Activated gamma-delta T cell treated with Interleukin-2 at 50 U/mL for 16 hours (primary cell): ENCODE results near the gene LEMD1.
"Not testable (repeated sequence)": the region's sequence is repeated elsewhere in the genome, so short reads cannot be mapped to it uniquely, and the experiment has no call there.

ENCODE experiments used
- DNase-seq: peaks from one replicate; pipeline ENCODE4 v3.0.0-alpha.2; 2020

The LEMD1 gene

GRCh38 chr1:205376739-205377138, 45.1 kb downstream of the LEMD1 start:
- no peak for DNase-seq

- no peak for DNase-seq
Measured at GRCh38 chr1:205375835-205376545, 45.9 kb downstream of the LEMD1 start.

- DNase-seq: no peak
Measured at GRCh38 chr1:205374210-205375078, 47.4 kb downstream of the LEMD1 start.

- DNase-seq: no peak
Measured at GRCh38 chr1:205373798-205374175, 48.1 kb downstream of the LEMD1 start.

- DNase-seq: no peak
Measured at GRCh38 chr1:205373022-205373797, 48.6 kb downstream of the LEMD1 start.

- DNase-seq: no peak
Measured at GRCh38 chr1:205371871-205372660, 49.8 kb downstream of the LEMD1 start.

GRCh38 chr1:205370780-205371179, 51.1 kb downstream of the LEMD1 start:
- no peak for DNase-seq

GRCh38 chr1:205369701-205370123, 52.1 kb downstream of the LEMD1 start:
- no peak for DNase-seq

- no peak for DNase-seq
Measured at GRCh38 chr1:205368478-205368877, 53.4 kb downstream of the LEMD1 start.

GRCh38 chr1:205365945-205366463, 55.9 kb downstream of the LEMD1 start:
- DNase-seq: no peak

GRCh38 chr1:205365086-205365485, 56.8 kb downstream of the LEMD1 start:
- not testable (repeated sequence) for DNase-seq

GRCh38 chr1:205360891-205361290, 61.0 kb downstream of the LEMD1 start:
- no peak for DNase-seq

- no peak for DNase-seq
Measured at GRCh38 chr1:205359771-205360565, 61.9 kb downstream of the LEMD1 start.

GRCh38 chr1:205358579-205358978, 63.3 kb downstream of the LEMD1 start:
- DNase-seq: no peak

- no peak for DNase-seq
Measured at GRCh38 chr1:205357567-205357966, 64.3 kb downstream of the LEMD1 start.

GRCh38 chr1:205356440-205357139, 65.3 kb downstream of the LEMD1 start, which contains the start of gene KLHDC8A:
TSS of gene KLHDC8A (minus strand) at chr1:205356922. CDS start at chr1:205343604, 13,318 bp downstream.
- no peak for DNase-seq

- DNase-seq: no peak
Measured at GRCh38 chr1:205355075-205355453, 66.8 kb downstream of the LEMD1 start.

GRCh38 chr1:205354259-205355074, 67.4 kb downstream of the LEMD1 start:
- peak; percentile 64 for DNase-seq

- DNase-seq: no peak
Measured at GRCh38 chr1:205353612-205354011, 68.2 kb downstream of the LEMD1 start.

GRCh38 chr1:205353191-205353590, 68.7 kb downstream of the LEMD1 start:
- no peak for DNase-seq
